Stimulated activated CD4-positive, alpha-beta T cell treated with anti-CD3 and anti-CD28 coated beads, Interleukin-4, amount 100 ng/mL, for 48 hours (primary cell): ENCODE results near the gene MCHR2.
"Not testable (repeated sequence)": the region's sequence is repeated elsewhere in the genome, so short reads cannot be mapped to it uniquely, and the experiment has no call there.

Experiments used
- DNase-seq, 2 donors: peaks; one replicate each; pipeline ENCODE4 v3.0.0-alpha.2; 2020; ENCODE audit warnings: low read depth in 2 of 2

MCHR2 gene

GRCh38 chr6:99993533-99994251 lies at the start of gene MCHR2:
Gene MCHR2 (minus strand): TSS chr6:99994223. CDS start chr6:99956147, 38,076 bp downstream.
- no peak for DNase-seq

GRCh38 chr6:100038546-100038945 lies 44.5 kb upstream of the MCHR2 start:
- not testable (repeated sequence) for DNase-seq

- no peak for DNase-seq
Observed at GRCh38 chr6:100035873-100036653, 42.0 kb upstream of the MCHR2 start.

GRCh38 chr6:100023798-100024197 lies 29.8 kb upstream of the MCHR2 start:
- no peak for DNase-seq

- DNase-seq: no peak
Observed at GRCh38 chr6:100022847-100023246, 28.8 kb upstream of the MCHR2 start.

GRCh38 chr6:100008857-100009256 lies 14.8 kb upstream of the MCHR2 start:
- DNase-seq: no peak

GRCh38 chr6:100001915-100002388 lies 7.9 kb upstream of the MCHR2 start:
- peak; percentile 3 to 5 for DNase-seq

GRCh38 chr6:99997141-99997540 lies 3.1 kb upstream of the MCHR2 start:
- DNase-seq: no peak

GRCh38 chr6:99995916-99996315 lies 1.9 kb upstream of the MCHR2 start:
- DNase-seq: no peak

- DNase-seq: no peak
Observed at GRCh38 chr6:99993146-99993532, 884 bp downstream of the MCHR2 start.

GRCh38 chr6:99991955-99992354 lies 2.1 kb downstream of the MCHR2 start:
- DNase-seq: no peak

- DNase-seq: no peak
Observed at GRCh38 chr6:99980741-99981140, 13.3 kb downstream of the MCHR2 start.

GRCh38 chr6:99979953-99980352 lies 14.1 kb downstream of the MCHR2 start:
- no peak for DNase-seq

- DNase-seq: no peak
Observed at GRCh38 chr6:99967052-99967451, 27.0 kb downstream of the MCHR2 start.

- no peak for DNase-seq
Observed at GRCh38 chr6:99960027-99960426, 34.0 kb downstream of the MCHR2 start.

GRCh38 chr6:99951016-99951805 lies 42.8 kb downstream of the MCHR2 start:
- no peak for DNase-seq

- DNase-seq: no peak
Observed at GRCh38 chr6:99946005-99946404, 48.0 kb downstream of the MCHR2 start.

- DNase-seq: no peak
Observed at GRCh38 chr6:99943846-99944245, 50.2 kb downstream of the MCHR2 start.

- DNase-seq: no peak
Observed at GRCh38 chr6:99940582-99940981, 53.4 kb downstream of the MCHR2 start.

GRCh38 chr6:99933129-99933528 lies 60.9 kb downstream of the MCHR2 start:
- no peak for DNase-seq

GRCh38 chr6:99912657-99913056 lies 81.4 kb downstream of the MCHR2 start:
- DNase-seq: no peak
